GM12878 (cell line): ENCODE data around the gene SPRED2. TPM values are rescaled to one million over a fixed set of nuclear protein-coding genes. Genes with fewer than 3 reads are reported as not detected.

Source experiments
- ATAC-seq: fragments of 200-7000 bp; cut with Tn5 transposase; 3 replicates; pipeline ENCODE4 v1.9.1; 2020; ENCODE audit warnings: mild to moderate bottlenecking, moderate library complexity
- BruUV-seq: library from RNA; stranded (reverse); fragments of 400-500 nt; replicated peaks from 2 replicates; lab custom pipeline; 2021; lab: Mats Ljungman, UMichigan
- CTCF ChIA-PET: fragments of 300-600 bp; sonication (Branson Sonifier 250); formaldehyde crosslinking; extraction: SDS; loops from one replicate; lab custom pipeline; 2021; ENCODE audit warnings: inconsistent platforms; lab: Yijun Ruan, JAX
- POLR2A ChIA-PET: fragments of 350-600 bp; formaldehyde crosslinking; extraction: SDS; loops from one replicate; lab custom pipeline; 2021; ENCODE audit warnings: inconsistent platforms; lab: Charles Lee
- RAD21 ChIA-PET: fragments of 300-600 bp; sonication (Branson Sonifier 250); formaldehyde crosslinking; loops from one replicate; lab custom pipeline; 2023; ENCODE audit warnings: antibody characterized with exemption; ENCODE audit not compliant: unreplicated experiment; lab: Charles Lee
- SMC1A ChIA-PET: fragments of 300-600 bp; sonication (Branson Sonifier 250); formaldehyde crosslinking; loops from one replicate; lab custom pipeline; 2023; ENCODE audit not compliant: unreplicated experiment, uncharacterized antibody; lab: Charles Lee
- DNase-seq: peaks from one replicate; pipeline ENCODE4 v3.0.0-alpha.2; 2011; ENCODE audit warnings: low read depth, low spot score
- FAIRE-seq: peaks from 3 replicates; lab custom pipeline; 2011; peaks lifted over from hg19 to GRCh38; lab: Jason Lieb, UNC
- H2AFZ ChIP-seq: 2 replicates; pipeline ENCODE4 v1.6.0; 2011; ENCODE audit warnings: low read depth, low read length, control low read depth; ENCODE audit not compliant: control insufficient read depth
- H3K27ac ChIP-seq: 2 replicates; pipeline ENCODE4 v1.5.1; 2011; ENCODE audit warnings: control low read depth; ENCODE audit not compliant: control insufficient read depth, insufficient read depth
- H3K27me3 ChIP-seq, 2 experiments: replicated peaks in 1 of 2; 2 replicates each; pipeline versions ENCODE4 v1.6.0 to v1.6.1; 2011; ENCODE audit warnings: low read length in 1 of 2; ENCODE audit not compliant: control insufficient read depth in 2 of 2, insufficient read depth in 2 of 2
- H3K36me3 ChIP-seq, 2 experiments: 2 replicates each; pipeline ENCODE4 v1.5.1; 2011; ENCODE audit warnings: low read length in 1 of 2; ENCODE audit not compliant: control insufficient read depth in 2 of 2, insufficient read depth in 2 of 2
- H3K4me1 ChIP-seq: 2 replicates; pipeline ENCODE4 v1.6.1; 2011; ENCODE audit warnings: mild to moderate bottlenecking, low read length, moderate library complexity, mixed read lengths; ENCODE audit not compliant: control insufficient read depth, insufficient read depth
- H3K4me2 ChIP-seq: 2 replicates; pipeline ENCODE4 v1.6.0; 2011; ENCODE audit warnings: control low read depth; ENCODE audit not compliant: control insufficient read depth, insufficient read depth
- H3K4me3 ChIP-seq: fragments of 200-600 bp; sonication (generic); 2 replicates; pipeline ENCODE4 v1.5.1; 2016
- H3K79me2 ChIP-seq: 2 replicates; pipeline ENCODE4 v1.6.0; 2011; ENCODE audit warnings: low read length; ENCODE audit not compliant: control insufficient read depth, insufficient read depth
- H3K9ac ChIP-seq: 2 replicates; pipeline ENCODE4 v1.8.0; 2011; ENCODE audit warnings: low read length, control low read depth, mixed read lengths; ENCODE audit not compliant: control insufficient read depth, insufficient read depth
- H3K9me3 ChIP-seq: replicated peaks from 3 replicates; pipeline ENCODE4 v1.5.1; 2011; ENCODE audit warnings: mild to moderate bottlenecking, low read length; ENCODE audit not compliant: control insufficient read depth, insufficient read depth
- H4K20me1 ChIP-seq: 2 replicates; pipeline ENCODE4 v1.6.0; 2011; ENCODE audit not compliant: control insufficient read depth, insufficient read depth
- ASH2L ChIP-seq: fragments of 300-600, 200-600 bp; sonication (generic); IDR thresholded peaks from 2 replicates; pipeline ENCODE4 v1.6.1; 2017; ENCODE audit warnings: low read depth, mild to moderate bottlenecking, borderline replicate concordance
- ATF2 ChIP-seq: IDR thresholded peaks from 2 replicates; pipeline ENCODE4 v1.6.1; 2012; ENCODE audit warnings: low read length, inconsistent platforms
- CHD4 ChIP-seq: fragments of 200-600 bp; sonication (generic); IDR thresholded peaks from 2 replicates; pipeline ENCODE4 v1.6.1; 2016; ENCODE audit warnings: mild to moderate bottlenecking
- EGR1 ChIP-seq, 2 experiments: IDR thresholded peaks; 1 replicate in 1 of 2; 2 replicates in 1 of 2; pipeline ENCODE4 v1.6.1; 2011 to 2012; ENCODE audit warnings: low read depth in 2 of 2, low read length in 2 of 2, borderline replicate concordance in 1 of 2, mild to moderate bottlenecking in 1 of 2, moderate library complexity in 1 of 2
- MEF2B ChIP-seq: fragments of 450-650 bp; IDR thresholded peaks from 2 replicates; pipeline ENCODE4 v1.6.1; 2018; ENCODE audit warnings: mild to moderate bottlenecking, moderate library complexity; ENCODE audit not compliant: partially characterized antibody, poor library complexity, severe bottlenecking
- MTA2 ChIP-seq: fragments of 450-650 bp; IDR thresholded peaks from 2 replicates; pipeline ENCODE4 v1.6.1; 2016; ENCODE audit warnings: low read depth, mild to moderate bottlenecking, moderate library complexity
- NR2C2 ChIP-seq: IDR thresholded peaks from 2 replicates; pipeline ENCODE4 v1.6.1; 2011; ENCODE audit warnings: borderline replicate concordance, low read depth; ENCODE audit not compliant: control insufficient read depth, insufficient read length
- PAX5 ChIP-seq: IDR thresholded peaks from 2 replicates; pipeline ENCODE4 v1.6.1; 2011; ENCODE audit warnings: low read depth, low read length, borderline replicate concordance
- PAX8 ChIP-seq: fragments of 450-650 bp; IDR thresholded peaks from 2 replicates; pipeline ENCODE4 v1.6.1; 2017; ENCODE audit warnings: mild to moderate bottlenecking, moderate library complexity
- PKNOX1 ChIP-seq: fragments of 450-650 bp; IDR thresholded peaks from 2 replicates; pipeline ENCODE4 v1.6.1; 2016; ENCODE audit warnings: mild to moderate bottlenecking
- POLR2A ChIP-seq: IDR thresholded peaks from 2 replicates; pipeline ENCODE4 v1.6.1; 2011; ENCODE audit warnings: low read depth, mild to moderate bottlenecking, low read length
- RUNX3 ChIP-seq: IDR thresholded peaks from 2 replicates; pipeline ENCODE4 v1.6.1; 2012; ENCODE audit warnings: low read length, inconsistent platforms
- TCF7 ChIP-seq: IDR thresholded peaks from 2 replicates; pipeline ENCODE4 v1.6.1; 2014; ENCODE audit warnings: antibody characterized with exemption, borderline replicate concordance
- WRNIP1 ChIP-seq: IDR thresholded peaks from 2 replicates; pipeline ENCODE4 v1.6.1; 2011; ENCODE audit warnings: low read depth, low read length, improper control_type of control experiment, borderline replicate concordance
- YY1 ChIP-seq: IDR thresholded peaks from 2 replicates; pipeline ENCODE4 v1.6.1; 2011; ENCODE audit warnings: low read depth, mild to moderate bottlenecking, low read length
- ZBTB4 ChIP-seq: fragments of 450-650 bp; formaldehyde crosslinking; IDR thresholded peaks from 2 replicates; pipeline ENCODE4 v1.4.0; 2022; ENCODE audit warnings: mild to moderate bottlenecking, moderate library complexity
- ZSCAN29 ChIP-seq: fragments of 450-650 bp; IDR thresholded peaks from 2 replicates; pipeline ENCODE4 v1.6.1; 2017; ENCODE audit warnings: mild to moderate bottlenecking, moderate library complexity
- WGBS: methylation state at CpG from one replicate; pipeline ENCODE4 v1.1.6; 2016; ENCODE audit warnings: low lambda C conversion rate; ENCODE audit not compliant: insufficient replicate concordance, insufficient coverage; ENCODE audit errors: missing lambda C conversion rate; 5-methylcytosine and 5-hydroxymethylcytosine counted together
- in situ Hi-C: fragments of 300-500 bp; cut with MboI; formaldehyde crosslinking; loops from 9 replicates; pipeline ENCODE4 v1.14.3; 2018; ENCODE audit warnings: mixed read lengths
- intact Hi-C: fragments of 100-400 bp; cut with micrococcal nuclease; formaldehyde crosslinking; loops from one replicate; pipeline ENCODE4 v1.14.2; 2022; ENCODE audit not compliant: unreplicated experiment
- polyA plus RNA-seq, 11 experiments: library from polyadenylated mRNA; depleted of rRNA in 4 of 11; unstranded in 6 of 11; stranded (reverse) in 5 of 11; fragments of >200 nt; fragmentation: Nextera tagmentation in 4 of 11; fragmentation: Illumina TruSeq in 1 of 11; extraction: Ambion mirVana in 4 of 11; extraction: Trizol in 1 of 11; gene quantifications; 1 replicate in 1 of 11; 2 replicates in 10 of 11; pipeline versions ENCODE4 v1.2.1 to v1.2.3, GENCODE V29; 2011 to 2016; ENCODE audit warnings: inconsistent platforms in 2 of 11, missing spikeins in 2 of 11, low read depth in 1 of 11
- total RNA-seq, 4 experiments: library from RNA; depleted of rRNA in 3 of 4; stranded (reverse); fragments of >200 nt in 3 of 4; fragmentation: Illumina TruSeq in 1 of 4; extraction: Trizol in 1 of 4; gene quantifications; 2 replicates each; pipeline versions ENCODE4 v1.2.1 to v1.2.3, GENCODE V29; 2013 to 2021

SPRED2 gene
- total and polyA plus RNA-seq, 10 of the 15 experiments (the other 5 are each of a cell fraction or from before 2014, with no cell fraction given): 3.0 to 23.9 (median 9.7) TPM

GRCh38 chr2:65393743-65394422 is 38.5 kb downstream of the SPRED2 start:
- peak; percentile 2; the same call in 1 of the 3 replicates for ATAC-seq
- CTCF ChIA-PET: interaction anchor here (0.6 to 1.3 kb wide), 4 partner anchors 10 to 129 kb away, joined by 3 to 4 read pairs (median 3); no protein-coding TSS in a partner anchor
- peaks cover 79% of the 10 kb centered on the region for H3K4me1 ChIP-seq
- DNase-seq: no peak
- H3K4me3 ChIP-seq: no peak overlapping the region
- BruUV-seq: no TSS peak
- no peaks in the 10 kb centered on the region for H4K20me1 ChIP-seq
- H3K79me2 ChIP-seq: peaks cover 7% of the 10 kb centered on the region
- H3K36me3 ChIP-seq: no peaks in the 10 kb centered on the region
- POLR2A ChIA-PET: interaction anchor here (0.8 to 1.9 kb wide), 5 partner anchors 9 to 36 kb away, joined by 4 to 10 read pairs (median 4); no protein-coding TSS in a partner anchor
- intact Hi-C loops: loop anchor here (5.0 to 10.0 kb wide), 2 partner anchors 158 to 459 kb away; no protein-coding TSS in a partner anchor
- H3K9ac ChIP-seq: no peak overlapping the region
- RAD21 ChIA-PET: interaction anchor here (0.8 to 2.4 kb wide), 5 partner anchors 12 to 93 kb away, joined by 3 to 10 read pairs (median 4); no protein-coding TSS in a partner anchor
- no peak overlapping the region for H2AFZ ChIP-seq
- WGBS: 0% methylated on average over 3 of the region's 3 CpGs
- no peaks in the 10 kb centered on the region for H3K27me3 ChIP-seq
- in situ Hi-C loops: no loop called here
- no peaks in the 10 kb centered on the region for H3K9me3 ChIP-seq
- H3K4me2 ChIP-seq: peak overlapping the region; percentile 83
- peak; percentile 47 for FAIRE-seq
- H3K27ac ChIP-seq: peak overlapping the region; percentile 57
- SMC1A ChIA-PET: interaction anchor here (0.8 to 6.6 kb wide), 17 partner anchors 9 to 43 kb away, joined by 3 to 35 read pairs (median 4); no protein-coding TSS in a partner anchor
- TF ChIP-seq PKNOX1 (no peak), TCF7 (no peak), YY1 (no peak), CHD4 (no peak), WRNIP1 (no peak), PAX8 (no peak), PAX5 (no peak), NR2C2 (no peak), POLR2A (no peak), ASH2L (no peak), ZSCAN29 (no peak), MTA2 (no peak), EGR1 (IDR thresholded peaks at IDR 0.05; ENCODE audit: borderline replicate concordance in 1 of 2, low read depth in 2 of 2, low read length in 2 of 2) (no peak), MEF2B (peak; percentile 22), RUNX3 (peak; percentile 80), ATF2 (no peak), ZBTB4 (CRISPR knock-in tag) (no peak)
